Cardiac muscle cell (in vitro differentiated cells and primary cell): Measurements from ENCODE around the gene ASB13. TPM values are rescaled to one million over a fixed set of nuclear protein-coding genes. Genes with fewer than 3 reads are reported as not detected.

ENCODE experiments used
- DNase-seq, 2 donors: peaks; one replicate each; pipeline versions ENCODE4 v3.0.0 to v3.0.0-alpha.2; 2010 to 2017; ENCODE audit warnings: low read depth in 1 of 2, low spot score in 1 of 2
- H3K27ac ChIP-seq: fragments of 200-600 bp; sonication (generic); 2 replicates; pipeline ENCODE4 v1.5.1; 2016
- H3K27me3 ChIP-seq: fragments of 200-600 bp; sonication (generic); 2 replicates; pipeline ENCODE4 v1.6.0; 2016; ENCODE audit warnings: control low read depth
- H3K36me3 ChIP-seq: fragments of 200-600 bp; sonication (generic); 2 replicates; pipeline ENCODE4 v1.5.1; 2016; ENCODE audit warnings: control low read depth
- H3K4me1 ChIP-seq: fragments of 200-600 bp; sonication (generic); 2 replicates; pipeline ENCODE4 v1.8.1; 2017; ENCODE audit warnings: low read depth, mild to moderate bottlenecking, mixed run types
- H3K4me3 ChIP-seq: fragments of 200-600 bp; sonication (generic); 2 replicates; pipeline ENCODE4 v1.5.1; 2016; ENCODE audit warnings: mild to moderate bottlenecking
- H3K9me3 ChIP-seq: fragments of 200-600 bp; sonication (generic); 2 replicates; pipeline ENCODE4 v1.5.1; 2017; ENCODE audit warnings: low read depth, mild to moderate bottlenecking, control low read depth
- CTCF ChIP-seq: IDR thresholded peaks from 2 replicates; pipeline ENCODE4 v1.5.1; 2012; ENCODE audit warnings: low read depth, mild to moderate bottlenecking, low read length
- polyA plus RNA-seq: library from polyadenylated mRNA; unstranded; fragments of >200 nt; fragmentation: Nextera tagmentation; extraction: Ambion mirVana; gene quantifications from 2 replicates; pipeline ENCODE4 v1.2.1, GENCODE V29; 2016
- total RNA-seq: library from RNA; depleted of rRNA; stranded (reverse); fragments of >200 nt; gene quantifications from 2 replicates; pipeline ENCODE4 v1.2.3, GENCODE V29; 2016

ASB13 gene
- total and polyA plus RNA-seq, 2 experiments from 2014 or later: 14.4 to 20.6 TPM

GRCh38 chr10:5669604-5670003, 3.2 kb upstream of the ASB13 start:
- no peaks in the 10 kb centered on the region for H3K36me3 ChIP-seq
- no peaks in the 10 kb centered on the region for H3K9me3 ChIP-seq
- no peak for TF ChIP-seq CTCF
- H3K4me3 ChIP-seq: no peak overlapping the region
- H3K27me3 ChIP-seq: peaks cover 6% of the 10 kb centered on the region
- H3K4me1 ChIP-seq: peaks cover 5% of the 10 kb centered on the region
- no peak overlapping the region for H3K27ac ChIP-seq
- DNase-seq: no peak

GRCh38 chr10:5668429-5668828, 2.0 kb upstream of the ASB13 start:
- H3K9me3 ChIP-seq: no peaks in the 10 kb centered on the region
- H3K4me1 ChIP-seq: peaks cover 9% of the 10 kb centered on the region
- H3K27me3 ChIP-seq: peaks cover 6% of the 10 kb centered on the region
- H3K4me3 ChIP-seq: no peak overlapping the region
- H3K27ac ChIP-seq: no peak overlapping the region
- H3K36me3 ChIP-seq: no peaks in the 10 kb centered on the region
- TF ChIP-seq CTCF: no peak
- DNase-seq: no peak

DNA sequence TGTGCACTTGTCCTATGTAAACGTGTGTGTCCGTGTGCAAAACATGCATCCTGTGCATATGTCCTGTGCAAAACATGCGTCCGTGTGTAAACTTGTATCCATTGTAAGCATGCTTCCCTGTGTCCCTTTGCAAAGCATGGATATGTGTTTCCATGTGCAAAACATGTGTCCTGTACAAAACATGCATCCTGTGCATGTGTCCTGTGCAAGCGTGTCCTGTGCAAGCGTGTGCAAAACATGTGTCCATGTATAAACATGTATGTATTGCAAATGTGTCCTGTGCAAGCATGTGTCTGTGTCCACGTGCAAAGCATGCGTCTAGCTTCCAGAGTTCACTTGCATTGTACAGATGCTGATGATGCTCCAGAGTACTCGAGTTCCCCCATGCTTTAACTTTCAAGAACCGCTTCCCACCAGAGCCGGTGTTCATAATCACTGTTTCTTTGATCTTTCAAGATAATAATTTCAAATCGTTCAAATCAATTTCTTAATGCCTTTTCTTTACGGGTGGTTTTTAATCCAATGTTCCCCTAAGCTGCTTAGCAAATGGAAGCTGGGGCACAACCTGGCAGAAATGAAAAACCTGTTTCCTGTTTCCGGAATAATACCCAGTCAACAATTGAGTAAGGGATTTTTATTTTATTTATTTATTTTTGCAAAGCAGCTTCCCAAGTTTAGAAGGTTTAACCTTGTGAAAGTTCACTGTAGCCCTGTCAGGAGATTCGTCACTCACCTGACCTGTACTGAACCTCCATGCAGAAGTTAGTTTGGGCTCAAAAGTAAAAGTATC, 641 bp upstream of the ASB13 start:
- no peak overlapping the region for H3K27ac ChIP-seq
- H3K4me3 ChIP-seq: peak overlapping the region; percentile 99
- H3K27me3 ChIP-seq: peaks cover 6% of the 10 kb centered on the region
- H3K4me1 ChIP-seq: peaks cover 9% of the 10 kb centered on the region
- H3K36me3 ChIP-seq: no peaks in the 10 kb centered on the region
- no peak for DNase-seq
- TF ChIP-seq CTCF: no peak
- no peaks in the 10 kb centered on the region for H3K9me3 ChIP-seq

GRCh38 chr10:5665373-5666007, 905 bp downstream of the ASB13 start:
- no peak for TF ChIP-seq CTCF
- Histone ChIP-seq H3K27me3 (peaks cover 6% of the 10 kb centered on the region), H3K27ac (no peak overlapping the region), H3K4me1 (peaks cover 9% of the 10 kb centered on the region), H3K36me3 (no peaks in the 10 kb centered on the region), H3K9me3 (no peaks in the 10 kb centered on the region), H3K4me3 (peak overlapping the region; percentile 99)
- DNase-seq: no peak

GRCh38 chr10:5663692-5664427, 2.5 kb downstream of the ASB13 start:
- TF ChIP-seq CTCF: no peak
- no peak for DNase-seq

More at GRCh38 chr10:5663692-5664427, 2.5 kb downstream of the ASB13 start:
- no peak overlapping the region for H3K4me3 ChIP-seq
- no peaks in the 10 kb centered on the region for H3K36me3 ChIP-seq
- no peak overlapping the region for H3K27ac ChIP-seq
- H3K4me1 ChIP-seq: peaks cover 13% of the 10 kb centered on the region
- peaks cover 6% of the 10 kb centered on the region for H3K27me3 ChIP-seq
- H3K9me3 ChIP-seq: no peaks in the 10 kb centered on the region
